ENCODE results near the gene DAD1.

Gene DAD1

DNA sequence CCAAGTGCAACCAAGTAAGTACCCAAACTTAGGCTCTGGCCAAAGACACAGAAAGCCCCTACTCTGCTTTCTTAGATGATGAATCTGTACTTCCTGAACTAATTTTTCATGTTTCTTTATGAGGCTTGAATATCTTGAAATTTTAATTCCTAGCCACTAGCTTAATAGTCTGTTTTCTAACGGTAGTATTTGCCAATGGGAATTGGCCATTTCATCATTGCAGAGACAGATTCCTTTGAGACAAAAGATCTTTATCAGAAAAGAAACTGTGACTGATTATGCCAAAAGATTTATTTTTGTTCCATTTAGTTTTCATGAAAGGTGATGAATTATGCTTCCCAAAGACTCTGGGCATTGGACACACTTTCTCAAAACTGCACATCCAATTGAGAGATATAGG, 48.7 kb downstream of the DAD1 start:
- no peaks in the 10 kb centered on the region for H3K4me1 ChIP-seq (ENCODE audit: control insufficient read depth, low read depth, low read length)
- no peaks in the 10 kb centered on the region for H3K9me3 ChIP-seq (ENCODE audit: control insufficient read depth, low read depth, low read length)
- no peaks in the 10 kb centered on the region for H3K27me3 ChIP-seq (ENCODE audit: control insufficient read depth, insufficient read depth, low read length)
- no peaks in the 10 kb centered on the region for H3K36me3 ChIP-seq (ENCODE audit: control insufficient read depth, low read depth, low read length)
- H3K27ac ChIP-seq (ENCODE audit: low read length), result no peak overlapping the region
- H3K9ac ChIP-seq (ENCODE audit: low read length), result no peak overlapping the region
- H3K4me3 ChIP-seq (ENCODE audit: low read length), result no peak overlapping the region

DNA sequence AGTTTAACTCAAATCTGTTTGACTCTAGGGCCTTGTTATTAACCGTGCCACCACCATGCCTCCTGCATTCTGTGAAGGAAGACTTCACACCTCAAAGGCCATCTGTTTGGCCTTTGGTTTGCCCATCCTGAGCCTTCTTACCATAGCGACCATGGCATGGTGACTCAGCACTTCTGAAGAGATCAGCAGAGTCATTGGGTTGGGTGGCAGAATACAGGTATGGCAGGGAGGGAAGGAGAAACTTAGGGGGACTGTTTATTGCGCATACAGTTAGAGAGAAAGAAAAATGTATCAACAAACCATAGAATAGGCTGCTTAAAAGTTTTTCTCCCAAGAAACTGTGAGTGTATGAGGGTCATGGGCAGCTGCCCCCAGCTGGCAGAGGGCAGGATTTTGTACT, 49.2 kb downstream of the DAD1 start:
- H3K9me3 ChIP-seq (ENCODE audit: control insufficient read depth, low read depth, low read length), result no peaks in the 10 kb centered on the region
- H3K4me3 ChIP-seq (ENCODE audit: low read length), result no peak overlapping the region
- no peaks in the 10 kb centered on the region for H3K4me1 ChIP-seq (ENCODE audit: control insufficient read depth, low read depth, low read length)
- no peaks in the 10 kb centered on the region for H3K27me3 ChIP-seq (ENCODE audit: control insufficient read depth, insufficient read depth, low read length)
- H3K27ac ChIP-seq (ENCODE audit: low read length), result no peak overlapping the region
- no peak overlapping the region for H3K9ac ChIP-seq (ENCODE audit: low read length)
- H3K36me3 ChIP-seq (ENCODE audit: control insufficient read depth, low read depth, low read length), result no peaks in the 10 kb centered on the region

DNA sequence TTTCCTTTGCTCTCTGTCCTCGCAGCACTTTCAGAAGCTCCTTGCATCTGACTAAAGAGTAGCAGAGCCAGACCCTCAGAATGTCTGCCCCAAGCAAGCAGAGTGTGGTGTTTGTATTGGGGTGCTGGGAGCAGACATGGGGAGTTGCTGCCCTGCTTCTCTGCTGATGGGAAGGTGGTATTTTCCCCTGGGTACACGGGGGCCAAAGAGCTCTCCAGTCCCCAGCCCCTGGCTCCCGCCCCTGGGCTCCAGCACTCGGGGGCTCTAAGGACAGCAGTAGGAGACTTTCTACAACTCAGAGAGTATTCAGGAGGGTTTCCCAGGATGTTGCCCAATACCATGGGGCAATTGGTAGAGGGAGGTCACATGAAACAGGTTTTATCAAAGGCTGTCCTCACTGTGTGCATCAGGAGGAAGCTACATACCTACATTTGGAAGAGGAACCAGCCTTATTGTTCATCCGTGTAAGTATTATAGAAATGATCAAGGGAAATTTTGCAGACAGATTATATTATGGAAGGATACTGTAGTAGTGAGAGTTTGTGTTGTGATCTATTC, 50.3 kb downstream of the DAD1 start:
- Histone ChIP-seq H3K4me3 (ENCODE audit: low read length) (no peak overlapping the region), H3K9ac (ENCODE audit: low read length) (no peak overlapping the region), H3K4me1 (ENCODE audit: control insufficient read depth, low read depth, low read length) (no peaks in the 10 kb centered on the region), H3K27me3 (ENCODE audit: control insufficient read depth, insufficient read depth, low read length) (no peaks in the 10 kb centered on the region), H3K36me3 (ENCODE audit: control insufficient read depth, low read depth, low read length) (no peaks in the 10 kb centered on the region), H3K9me3 (ENCODE audit: control insufficient read depth, low read depth, low read length) (no peaks in the 10 kb centered on the region), H3K27ac (ENCODE audit: low read length) (no peak overlapping the region)

DNA sequence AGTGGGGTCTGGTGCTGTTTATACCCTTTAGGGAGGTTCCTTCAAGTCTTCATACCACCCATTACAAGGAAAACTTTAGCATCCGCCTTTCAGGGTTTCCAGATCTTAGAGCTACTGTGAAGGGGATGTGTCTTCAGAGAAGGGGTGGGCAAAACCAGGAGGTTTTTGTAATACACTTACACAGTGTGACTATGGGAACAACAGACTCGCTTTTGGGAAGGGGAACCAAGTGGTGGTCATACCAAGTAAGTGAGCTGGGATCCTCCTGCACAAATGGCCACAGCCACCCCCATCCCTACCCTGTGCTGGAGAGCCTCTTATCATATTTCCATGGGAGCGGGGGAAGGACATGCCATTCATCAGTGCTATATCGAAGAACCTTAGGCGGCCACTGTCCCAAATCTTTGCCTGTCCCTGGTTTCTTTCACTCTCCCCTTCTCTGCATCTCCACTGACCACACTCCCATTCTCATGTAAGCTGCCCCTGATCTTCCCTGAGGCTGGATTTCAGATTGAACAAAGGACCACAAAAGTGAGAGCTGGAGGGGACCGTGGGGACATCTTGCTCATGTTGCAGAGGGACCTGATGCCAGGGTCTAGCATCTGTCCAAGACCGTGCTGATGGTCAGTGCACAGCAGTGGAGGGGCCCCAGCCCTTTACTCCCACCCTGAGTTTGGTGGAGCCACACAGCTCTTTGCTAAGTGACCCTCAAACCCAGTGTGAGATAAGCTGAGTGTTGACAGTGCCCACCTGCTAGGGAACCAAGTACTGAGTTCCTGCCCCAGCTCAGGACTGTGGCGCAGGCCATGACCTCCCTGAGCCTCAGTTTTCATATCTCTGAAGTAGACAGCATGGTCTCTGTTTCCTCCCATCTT, 51.4 kb downstream of the DAD1 start:
- Histone ChIP-seq H3K9me3 (ENCODE audit: control insufficient read depth, low read depth, low read length) (no peaks in the 10 kb centered on the region), H3K4me3 (ENCODE audit: low read length) (no peak overlapping the region), H3K4me1 (ENCODE audit: control insufficient read depth, low read depth, low read length) (no peaks in the 10 kb centered on the region), H3K27ac (ENCODE audit: low read length) (no peak overlapping the region), H3K36me3 (ENCODE audit: control insufficient read depth, low read depth, low read length) (no peaks in the 10 kb centered on the region), H3K9ac (ENCODE audit: low read length) (no peak overlapping the region), H3K27me3 (ENCODE audit: control insufficient read depth, insufficient read depth, low read length) (no peaks in the 10 kb centered on the region)

DNA sequence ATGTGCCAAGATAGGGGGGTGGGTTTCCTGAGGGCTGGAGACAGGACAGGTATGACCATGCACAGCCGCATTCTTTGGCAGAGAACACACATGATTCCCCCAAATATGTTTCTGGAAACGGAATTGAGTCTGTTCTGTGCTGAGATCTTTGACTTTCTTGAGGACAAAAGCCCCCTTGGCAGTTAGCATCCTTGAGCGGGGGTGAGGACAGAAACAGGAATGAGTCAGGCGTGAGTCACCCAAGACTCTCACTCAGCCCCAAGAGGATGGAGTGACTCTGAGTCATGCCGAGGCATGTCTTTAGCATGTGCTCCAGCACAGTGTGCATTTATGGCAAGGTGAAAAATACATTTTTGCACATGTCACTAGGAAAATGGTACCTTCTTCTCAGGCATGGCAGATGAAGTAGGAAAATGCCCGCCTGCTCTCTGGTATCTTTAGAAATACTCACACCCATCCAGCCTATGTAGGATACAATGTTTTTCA, 52.1 kb downstream of the DAD1 start:
- H3K9ac ChIP-seq (ENCODE audit: low read length), result no peak overlapping the region
- no peaks in the 10 kb centered on the region for H3K27me3 ChIP-seq (ENCODE audit: control insufficient read depth, insufficient read depth, low read length)
- H3K4me3 ChIP-seq (ENCODE audit: low read length), result no peak overlapping the region
- H3K4me1 ChIP-seq (ENCODE audit: control insufficient read depth, low read depth, low read length), result no peaks in the 10 kb centered on the region
- H3K36me3 ChIP-seq (ENCODE audit: control insufficient read depth, low read depth, low read length), result no peaks in the 10 kb centered on the region
- H3K9me3 ChIP-seq (ENCODE audit: control insufficient read depth, low read depth, low read length), result no peaks in the 10 kb centered on the region
- H3K27ac ChIP-seq (ENCODE audit: low read length), result no peak overlapping the region

DNA sequence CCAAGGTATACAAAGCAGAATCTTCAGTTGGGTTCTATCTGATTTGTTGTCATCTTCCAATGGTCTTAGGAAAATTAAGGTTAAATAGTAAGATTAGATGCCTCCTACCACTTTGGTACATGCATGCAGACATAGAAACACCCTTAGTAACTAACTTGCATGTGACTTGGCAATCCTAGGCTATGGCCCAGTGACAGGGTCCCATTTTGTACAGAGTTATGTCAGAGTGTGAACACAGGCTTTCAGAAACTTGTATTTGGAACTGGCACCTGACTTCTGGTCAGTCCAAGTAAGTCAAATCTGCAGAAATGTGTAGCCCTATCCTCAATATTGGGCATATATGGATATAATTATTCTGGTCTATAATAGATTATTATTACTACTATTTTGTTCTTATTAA, 53.1 kb downstream of the DAD1 start:
- H3K9ac ChIP-seq (ENCODE audit: low read length), result no peak overlapping the region
- H3K27me3 ChIP-seq (ENCODE audit: control insufficient read depth, insufficient read depth, low read length), result no peaks in the 10 kb centered on the region
- H3K9me3 ChIP-seq (ENCODE audit: control insufficient read depth, low read depth, low read length), result no peaks in the 10 kb centered on the region
- no peak overlapping the region for H3K27ac ChIP-seq (ENCODE audit: low read length)
- no peaks in the 10 kb centered on the region for H3K36me3 ChIP-seq (ENCODE audit: control insufficient read depth, low read depth, low read length)
- H3K4me3 ChIP-seq (ENCODE audit: low read length), result no peak overlapping the region
- no peaks in the 10 kb centered on the region for H3K4me1 ChIP-seq (ENCODE audit: control insufficient read depth, low read depth, low read length)

DNA sequence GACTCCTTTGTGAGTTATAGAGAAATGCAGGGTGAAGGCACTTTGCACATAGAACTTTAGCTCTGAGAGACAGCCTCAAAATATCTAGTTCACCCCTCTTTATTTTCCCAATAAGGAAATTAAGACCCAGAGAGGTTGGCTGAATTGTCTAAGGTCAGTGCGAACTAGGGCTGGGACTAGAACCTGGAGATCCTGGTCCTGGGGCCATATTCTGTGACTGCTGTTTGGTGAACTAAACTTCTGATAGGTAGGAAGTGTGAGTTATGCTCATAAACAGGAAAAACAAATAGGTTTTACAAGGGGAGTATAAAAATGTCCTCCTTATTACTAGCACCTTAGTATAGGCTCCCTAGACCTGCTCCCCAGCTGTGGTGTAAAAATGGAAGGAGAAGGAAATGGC, 53.9 kb downstream of the DAD1 start:
- no peaks in the 10 kb centered on the region for H3K27me3 ChIP-seq (ENCODE audit: control insufficient read depth, insufficient read depth, low read length)
- H3K9me3 ChIP-seq (ENCODE audit: control insufficient read depth, low read depth, low read length), result no peaks in the 10 kb centered on the region
- no peak overlapping the region for H3K4me3 ChIP-seq (ENCODE audit: low read length)
- H3K4me1 ChIP-seq (ENCODE audit: control insufficient read depth, low read depth, low read length), result no peaks in the 10 kb centered on the region
- H3K9ac ChIP-seq (ENCODE audit: low read length), result no peak overlapping the region
- no peak overlapping the region for H3K27ac ChIP-seq (ENCODE audit: low read length)
- H3K36me3 ChIP-seq (ENCODE audit: control insufficient read depth, low read depth, low read length), result no peaks in the 10 kb centered on the region

DNA sequence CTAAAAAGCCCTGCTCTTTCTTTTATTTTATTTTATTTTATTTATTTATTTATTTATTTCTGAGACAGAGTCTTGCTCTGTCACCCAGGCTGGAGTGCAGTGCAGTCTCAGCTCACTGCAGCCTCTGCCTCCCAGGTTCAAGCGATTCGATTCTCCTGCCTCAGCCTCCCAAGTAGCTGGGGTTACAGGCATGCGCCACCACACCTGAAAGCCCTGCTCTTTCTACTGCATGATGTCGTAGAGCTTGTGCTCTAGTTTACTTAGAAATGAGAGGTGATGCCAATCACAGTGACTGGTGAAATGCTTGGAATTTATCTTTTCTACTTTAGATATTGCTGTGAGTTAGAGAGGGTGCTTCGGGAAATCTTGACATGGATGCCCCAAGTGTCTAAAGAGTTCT, 54.5 kb downstream of the DAD1 start:
- Histone ChIP-seq H3K36me3 (ENCODE audit: control insufficient read depth, low read depth, low read length) (no peaks in the 10 kb centered on the region), H3K9me3 (ENCODE audit: control insufficient read depth, low read depth, low read length) (no peaks in the 10 kb centered on the region), H3K9ac (ENCODE audit: low read length) (no peak overlapping the region), H3K27me3 (ENCODE audit: control insufficient read depth, insufficient read depth, low read length) (no peaks in the 10 kb centered on the region), H3K4me3 (ENCODE audit: low read length) (no peak overlapping the region), H3K27ac (ENCODE audit: low read length) (no peak overlapping the region), H3K4me1 (ENCODE audit: control insufficient read depth, low read depth, low read length) (no peaks in the 10 kb centered on the region)

DNA sequence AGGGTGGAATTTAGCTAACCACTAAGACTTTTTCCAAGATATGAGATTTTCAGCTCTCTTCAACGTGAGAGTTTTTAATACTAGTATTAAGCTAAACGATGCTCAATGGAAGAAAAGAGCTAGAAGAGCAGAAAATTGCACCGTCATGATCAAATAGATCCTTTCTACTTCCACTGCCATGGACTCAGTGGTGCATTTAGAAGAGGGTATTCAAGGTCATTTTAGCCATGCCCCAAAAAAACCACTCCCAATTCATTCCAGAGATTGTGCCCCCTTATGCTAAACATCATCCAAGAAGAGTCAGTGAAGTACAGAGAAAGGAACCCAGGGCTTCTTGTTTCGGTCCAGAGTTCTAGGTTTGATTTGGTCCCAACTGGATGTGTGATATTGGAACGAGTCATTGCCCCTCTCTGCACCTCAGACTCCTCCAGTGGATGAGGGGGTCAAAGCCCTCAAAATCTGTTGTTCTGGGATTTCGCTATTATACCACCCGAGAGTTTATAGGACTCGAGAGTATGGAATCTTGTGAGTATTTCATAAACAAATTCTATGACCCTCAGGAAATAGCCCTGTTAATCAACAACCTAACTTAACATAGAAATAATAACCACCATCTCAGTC, 55.2 kb downstream of the DAD1 start:
- no peaks in the 10 kb centered on the region for H3K4me1 ChIP-seq (ENCODE audit: control insufficient read depth, low read depth, low read length)

DNA sequence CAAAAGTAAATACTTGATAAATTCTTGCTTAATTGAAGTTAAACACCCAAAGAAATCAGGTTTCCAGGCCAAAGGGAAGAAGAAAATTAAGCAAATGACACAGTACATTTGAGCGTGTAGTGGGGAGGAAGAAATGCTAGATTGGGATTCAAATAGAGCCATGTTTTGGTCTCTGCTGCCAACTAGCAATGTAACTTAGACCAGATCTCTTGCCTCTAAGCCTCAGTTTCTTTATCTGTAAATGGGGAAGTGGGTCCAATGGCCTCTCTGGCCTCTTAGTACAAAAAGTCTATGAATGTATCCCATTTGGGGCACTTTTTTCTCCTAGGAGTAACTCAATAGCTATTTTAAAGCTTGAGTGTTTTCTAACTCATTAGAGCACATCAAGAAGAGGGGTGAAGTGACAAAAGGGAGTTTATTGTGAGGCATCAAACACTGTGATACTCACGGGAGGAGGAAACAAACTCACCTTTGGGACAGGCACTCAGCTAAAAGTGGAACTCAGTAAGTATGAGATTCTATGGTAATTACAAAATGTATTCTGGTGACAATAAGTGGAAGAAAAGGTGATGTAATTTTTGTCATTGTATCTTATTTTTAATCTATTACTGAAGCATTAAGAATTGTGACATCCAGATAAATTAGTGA, 55.8 kb downstream of the DAD1 start:
- no peaks in the 10 kb centered on the region for H3K4me1 ChIP-seq (ENCODE audit: control insufficient read depth, low read depth, low read length)
- H3K27me3 ChIP-seq (ENCODE audit: control insufficient read depth, insufficient read depth, low read length), result no peaks in the 10 kb centered on the region

More for the DNA sequence above, 55.2 kb downstream of the DAD1 start:
- Histone ChIP-seq H3K36me3 (ENCODE audit: control insufficient read depth, low read depth, low read length) (no peaks in the 10 kb centered on the region), H3K9me3 (ENCODE audit: control insufficient read depth, low read depth, low read length) (no peaks in the 10 kb centered on the region), H3K9ac (ENCODE audit: low read length) (no peak overlapping the region), H3K27me3 (ENCODE audit: control insufficient read depth, insufficient read depth, low read length) (no peaks in the 10 kb centered on the region), H3K27ac (ENCODE audit: low read length) (no peak overlapping the region), H3K4me3 (ENCODE audit: low read length) (no peak overlapping the region)

DNA sequence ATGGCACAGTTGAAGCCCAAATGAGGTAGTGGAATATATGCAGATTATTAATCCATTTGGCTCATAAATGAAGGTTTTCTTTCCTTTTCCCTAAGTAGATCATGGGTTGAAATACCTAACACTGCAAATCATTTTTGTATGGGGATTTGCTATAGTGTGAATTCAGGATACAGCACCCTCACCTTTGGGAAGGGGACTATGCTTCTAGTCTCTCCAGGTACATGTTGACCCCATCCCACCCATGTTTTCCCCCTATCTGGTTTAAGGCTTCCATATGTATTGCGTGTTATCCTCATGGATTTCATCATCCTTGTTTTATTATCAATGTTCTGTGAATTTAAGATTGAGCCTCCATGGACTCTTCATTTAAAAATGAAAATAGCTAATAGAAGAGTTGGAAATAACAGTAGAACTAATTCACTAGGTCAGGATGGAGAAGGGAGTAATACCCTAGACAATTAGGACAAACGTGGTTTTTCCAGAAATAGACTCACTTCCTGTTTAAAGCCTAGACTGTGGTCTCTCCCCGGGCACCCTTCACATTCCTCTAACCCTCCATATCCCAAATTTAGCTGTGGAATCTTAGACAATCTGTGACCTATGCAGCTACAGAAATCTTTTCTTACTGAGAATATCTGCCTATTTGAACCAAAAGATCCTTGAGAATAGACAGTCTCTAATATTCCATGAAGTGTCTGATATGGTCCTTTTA, 56.5 kb downstream of the DAD1 start:
- Histone ChIP-seq H3K27ac (ENCODE audit: low read length) (no peak overlapping the region), H3K9me3 (ENCODE audit: control insufficient read depth, low read depth, low read length) (no peaks in the 10 kb centered on the region), H3K4me3 (ENCODE audit: low read length) (no peak overlapping the region), H3K4me1 (ENCODE audit: control insufficient read depth, low read depth, low read length) (no peaks in the 10 kb centered on the region), H3K27me3 (ENCODE audit: control insufficient read depth, insufficient read depth, low read length) (no peaks in the 10 kb centered on the region), H3K36me3 (ENCODE audit: control insufficient read depth, low read depth, low read length) (no peaks in the 10 kb centered on the region), H3K9ac (ENCODE audit: low read length) (no peak overlapping the region)

More for the DNA sequence above, 55.8 kb downstream of the DAD1 start:
- no peaks in the 10 kb centered on the region for H3K9me3 ChIP-seq (ENCODE audit: control insufficient read depth, low read depth, low read length)
- H3K4me3 ChIP-seq (ENCODE audit: low read length), result no peak overlapping the region
- no peak overlapping the region for H3K27ac ChIP-seq (ENCODE audit: low read length)
- H3K9ac ChIP-seq (ENCODE audit: low read length), result no peak overlapping the region
- H3K36me3 ChIP-seq (ENCODE audit: control insufficient read depth, low read depth, low read length), result no peaks in the 10 kb centered on the region
